NB4 (cell line): ENCODE results near the gene HOXA6.

Experiments used
- DNase-seq: peaks from one replicate; pipeline ENCODE4 v3.0.0; 2010; ENCODE audit warnings: low read depth
- H3K4me3 ChIP-seq: one replicate; pipeline ENCODE4 v1.5.1; 2011; ENCODE audit warnings: mild to moderate bottlenecking, low read depth, low read length, moderate library complexity
- CTCF ChIP-seq: IDR thresholded peaks from one replicate; pipeline ENCODE4 v1.5.1; 2012; ENCODE audit warnings: low read depth, low read length
- MAX ChIP-seq: IDR thresholded peaks from 2 replicates; pipeline ENCODE4 v1.6.1; 2011; ENCODE audit warnings: low read depth, low read length
- MYC ChIP-seq: IDR thresholded peaks from 2 replicates; pipeline ENCODE4 v1.6.1; 2011; ENCODE audit warnings: low read depth, low read length
- POLR2A ChIP-seq: IDR thresholded peaks from 2 replicates; pipeline ENCODE4 v1.6.1; 2011; ENCODE audit warnings: mild to moderate bottlenecking; ENCODE audit not compliant: insufficient read length; ENCODE audit errors: extremely low read depth

Gene HOXA6

GRCh38 chr7:27116031-27116961, 31.3 kb downstream of the HOXA6 start:
- TF ChIP-seq MYC, result no peak
- no peak for TF ChIP-seq CTCF
- TF ChIP-seq POLR2A, result no peak
- no peak for TF ChIP-seq MAX
- no peak for DNase-seq
- no peak overlapping the region for H3K4me3 ChIP-seq

GRCh38 chr7:27115221-27116026, 32.1 kb downstream of the HOXA6 start:
- no peak for DNase-seq
- no peak overlapping the region for H3K4me3 ChIP-seq
- TF ChIP-seq POLR2A (no peak), CTCF (no peak), MAX (no peak), MYC (no peak)

GRCh38 chr7:27114881-27115220, 32.7 kb downstream of the HOXA6 start:
- no peak for TF ChIP-seq CTCF
- no peak for DNase-seq
- no peak overlapping the region for H3K4me3 ChIP-seq

GRCh38 chr7:27113991-27114769, 33.4 kb downstream of the HOXA6 start:
- no peak overlapping the region for H3K4me3 ChIP-seq

More at GRCh38 chr7:27113991-27114769, 33.4 kb downstream of the HOXA6 start:
- no peak for TF ChIP-seq MYC
- TF ChIP-seq MAX, result no peak
- TF ChIP-seq CTCF, result no peak
- no peak for TF ChIP-seq POLR2A
- no peak for DNase-seq
